ENCODE results near the gene CHRDL1. TPM values are rescaled to one million over a fixed set of nuclear protein-coding genes. Genes with fewer than 3 reads are reported as not detected.

CHRDL1 gene
- total RNA-seq, 1 donor from 2014 or later = 22.1 TPM

GRCh38 chrX:110746014-110746413 is 49.6 kb downstream of the CHRDL1 start:
- no peak for DNase-seq (ENCODE audit: low read depth)
- TF ChIP-seq CTCF (conservative IDR thresholded peaks at IDR 0.05; ENCODE audit: low read depth, low read length) = no peak
- H3K4me3 ChIP-seq (ENCODE audit: low read depth, low read length) = no peak overlapping the region

DNA sequence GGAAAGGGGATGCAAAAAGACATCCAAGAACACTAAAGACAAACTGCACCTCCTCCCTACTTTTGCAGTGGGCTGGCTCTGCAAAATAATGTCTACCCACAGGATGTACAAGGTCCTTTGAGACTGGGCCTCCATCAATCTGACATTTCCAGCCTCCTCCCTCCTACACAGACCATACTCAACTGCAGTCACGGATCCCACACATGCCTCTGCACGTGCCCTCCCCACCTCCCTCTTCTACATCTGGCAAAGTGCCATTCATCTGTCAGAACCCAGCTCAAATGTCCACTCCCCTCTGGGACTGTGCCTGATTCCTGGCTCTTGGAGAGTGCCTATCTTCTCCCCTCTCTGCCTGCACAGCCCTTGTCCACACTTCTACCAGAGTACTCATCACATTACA is 50.3 kb downstream of the CHRDL1 start:
- no peak overlapping the region for H3K4me3 ChIP-seq (ENCODE audit: low read depth, low read length)
- DNase-seq (ENCODE audit: low read depth) = no peak
- no peak for TF ChIP-seq CTCF (conservative IDR thresholded peaks at IDR 0.05; ENCODE audit: low read depth, low read length)

GRCh38 chrX:110743679-110744340 is 51.8 kb downstream of the CHRDL1 start:
- no peak for DNase-seq (ENCODE audit: low read depth)
- no peak overlapping the region for H3K4me3 ChIP-seq (ENCODE audit: low read depth, low read length)
- no peak for TF ChIP-seq CTCF (conservative IDR thresholded peaks at IDR 0.05; ENCODE audit: low read depth, low read length)

DNA sequence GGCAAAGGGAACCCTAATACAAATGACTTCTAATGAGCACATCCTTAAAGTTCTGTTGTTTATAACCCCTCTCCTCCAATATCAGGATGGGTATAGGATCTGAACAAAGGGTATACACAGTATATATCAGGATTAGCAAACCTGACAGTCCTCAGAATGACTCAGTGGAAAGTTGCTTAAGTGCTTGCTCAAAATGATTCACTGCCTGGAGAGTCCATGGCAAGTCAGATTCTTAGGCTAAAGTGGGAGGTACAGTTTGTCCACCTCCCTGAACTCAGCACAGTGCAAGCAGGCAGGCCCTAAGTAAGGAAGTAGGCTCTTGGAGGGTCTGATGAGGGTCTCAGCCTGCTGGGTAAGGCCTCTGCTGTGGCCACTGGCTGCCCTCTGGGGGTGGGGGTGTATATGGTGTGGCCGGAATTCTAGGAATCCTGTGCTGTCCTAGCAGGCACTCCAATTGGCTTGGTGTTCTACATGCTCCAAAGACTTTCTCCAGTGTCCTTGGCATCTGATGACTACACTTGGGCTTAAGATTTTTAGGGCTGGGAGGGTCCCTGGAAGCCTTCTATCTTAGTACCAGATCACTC is 54.3 kb downstream of the CHRDL1 start:
- DNase-seq (ENCODE audit: low read depth) = peak; percentile 67
- TF ChIP-seq CTCF (conservative IDR thresholded peaks at IDR 0.05; ENCODE audit: low read depth, low read length) = no peak

GRCh38 chrX:110734894-110735541 is 60.6 kb downstream of the CHRDL1 start:
- peak; percentile 87 for DNase-seq (ENCODE audit: low read depth)
- H3K4me3 ChIP-seq (ENCODE audit: low read depth, low read length) = no peak overlapping the region
- no peak for TF ChIP-seq CTCF (conservative IDR thresholded peaks at IDR 0.05; ENCODE audit: low read depth, low read length)

More for the DNA sequence above, 54.3 kb downstream of the CHRDL1 start:
- H3K4me3 ChIP-seq (ENCODE audit: low read depth, low read length) = no peak overlapping the region

DNA sequence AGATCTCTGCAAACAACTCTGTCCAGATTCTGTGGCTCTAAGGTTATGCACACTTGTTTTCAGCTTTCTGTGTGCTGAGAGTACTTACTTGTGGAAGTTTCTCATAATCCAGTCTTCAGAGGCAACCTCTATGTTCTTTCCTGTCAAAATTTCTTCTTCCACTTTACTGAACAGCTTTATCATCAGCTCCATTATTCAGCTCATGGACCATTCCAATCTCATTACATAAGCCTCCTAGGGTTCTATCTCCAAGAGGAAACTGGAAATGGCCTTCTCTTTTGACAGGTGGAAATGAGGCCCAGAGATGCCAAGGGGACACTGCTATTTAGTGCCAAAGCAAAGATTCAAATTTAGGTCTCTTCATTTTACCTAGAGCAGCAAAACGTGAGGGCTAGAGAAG is 61.3 kb downstream of the CHRDL1 start:
- no peak for TF ChIP-seq CTCF (conservative IDR thresholded peaks at IDR 0.05; ENCODE audit: low read depth, low read length)

More for the DNA sequence above, 61.3 kb downstream of the CHRDL1 start:
- H3K4me3 ChIP-seq (ENCODE audit: low read depth, low read length) = no peak overlapping the region
- no peak for DNase-seq (ENCODE audit: low read depth)

All from epithelial cell of proximal tubule (primary cell).